Measurements from ENCODE around the gene KRTAP2-2. TPM values are rescaled to one million over a fixed set of nuclear protein-coding genes. Genes with fewer than 3 reads are reported as not detected.
"Not testable (repeated sequence)": the region's sequence is repeated elsewhere in the genome, so short reads cannot be mapped to it uniquely, and the experiment has no call there.

Gene KRTAP2-2
- not detected for total RNA-seq

DNA sequence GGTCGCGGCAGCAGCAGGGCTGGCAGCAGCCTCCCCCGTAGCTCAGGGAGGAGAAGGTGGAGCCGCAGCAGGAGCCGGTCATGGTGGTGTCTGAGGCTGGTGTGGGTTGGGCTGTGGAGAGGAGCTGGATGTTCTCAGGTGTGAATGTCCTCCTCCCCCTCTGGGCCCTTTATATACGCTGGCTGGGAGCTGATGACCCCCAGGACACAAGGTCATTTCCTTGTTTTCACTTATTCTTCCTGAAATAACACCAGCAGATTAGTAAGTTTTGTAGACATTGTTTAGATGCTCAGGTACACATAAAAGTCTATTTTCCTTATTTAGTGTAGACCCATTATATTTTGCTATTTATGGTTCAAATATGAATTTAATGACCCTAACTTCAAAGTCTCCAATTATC is at the start of gene KRTAP2-2:
KRTAP2-2 (minus strand) TSS at position 101 of the 400 bp plus-strand sequence; CDS start at position 82, 19 bp downstream.
- POLR2A ChIA-PET, CTCF ChIA-PET: not testable (repeated sequence)

DNA sequence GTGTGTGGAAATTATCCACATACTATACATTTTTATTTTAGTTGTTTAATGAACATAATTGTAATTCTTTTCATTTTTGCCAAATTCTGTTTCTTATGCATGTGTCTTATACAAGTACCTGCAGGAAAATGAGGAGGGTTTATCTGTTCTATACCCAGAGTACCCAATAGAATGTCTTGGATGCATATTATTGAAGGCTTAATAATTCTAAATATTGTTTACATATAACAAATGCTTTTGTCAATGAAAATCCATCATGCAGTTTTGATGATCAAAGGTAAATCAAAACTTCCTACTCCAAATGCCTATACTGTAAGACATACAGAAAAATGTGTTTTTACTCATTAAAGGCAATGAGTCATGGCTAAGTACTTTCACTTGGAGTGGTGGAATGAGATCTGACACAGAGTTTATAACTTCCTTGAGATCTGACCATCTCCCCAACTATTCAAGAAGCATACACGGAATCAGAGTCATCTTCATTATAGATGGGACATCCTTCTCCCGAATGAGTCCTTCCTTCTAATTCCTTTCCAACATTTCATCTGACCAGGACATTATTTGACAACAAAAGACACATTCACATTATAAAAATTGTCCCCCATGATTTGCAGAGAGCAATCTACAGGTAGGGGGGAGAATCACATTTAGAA is 49.5 kb upstream of the KRTAP2-2 start:
- CTCF ChIA-PET = not testable (repeated sequence)

GRCh38 chr17:41103896-41104295 is 48.9 kb upstream of the KRTAP2-2 start:
- ChIA-PET CTCF (no interaction called here), POLR2A (no interaction called here)

More for the DNA sequence above, 49.5 kb upstream of the KRTAP2-2 start:
- POLR2A ChIA-PET = not testable (repeated sequence)

- POLR2A ChIA-PET = no interaction called here
- CTCF ChIA-PET = no interaction called here
These were observed 46.7 kb upstream of the KRTAP2-2 start, which contains the start of gene KRTAP4-16 for GRCh38 chr17:41101586-41102259. KRTAP4-16 (minus strand) TSS chr17:41102209; CDS start chr17:41102209, 0 bp downstream.

DNA sequence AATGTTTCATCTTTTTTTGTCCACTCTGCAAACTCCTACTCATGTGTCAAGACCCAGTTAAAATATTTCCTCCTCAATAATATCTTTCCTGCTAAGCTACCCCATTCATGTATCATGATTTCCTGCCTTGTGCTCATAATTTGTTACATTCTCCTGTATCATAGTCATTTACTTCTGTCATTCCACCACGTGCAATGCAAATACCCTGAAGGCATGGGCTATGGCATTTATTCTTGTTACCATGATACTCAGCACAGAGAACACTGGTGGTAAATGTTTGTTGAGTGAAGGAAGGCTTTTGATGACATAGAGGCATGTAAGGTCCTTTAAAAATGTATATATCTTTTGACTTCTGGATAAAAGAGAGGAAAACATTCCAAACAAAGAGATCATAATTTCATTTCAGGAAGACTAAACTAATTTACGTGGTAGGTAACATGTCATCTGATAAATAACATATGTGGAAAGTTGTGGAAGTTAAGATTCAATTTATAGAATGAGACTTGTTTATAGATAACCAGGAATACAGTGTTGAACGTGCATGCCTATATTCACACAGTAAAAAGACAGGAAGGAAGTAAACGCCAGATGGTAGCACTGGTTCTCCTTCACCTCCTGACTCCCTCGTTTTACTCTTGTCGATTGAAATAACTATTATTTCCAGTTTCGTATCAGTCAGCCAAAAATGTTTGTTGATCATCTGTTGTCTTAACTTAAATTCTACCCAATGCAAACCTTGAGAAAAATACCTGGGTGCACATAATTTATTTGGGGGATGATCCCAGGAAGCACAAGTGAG is 44.9 kb upstream of the KRTAP2-2 start:
- CTCF ChIA-PET, POLR2A ChIA-PET: not testable (repeated sequence)

GRCh38 chr17:41098481-41098880 is 43.5 kb upstream of the KRTAP2-2 start:
- CTCF ChIA-PET = no interaction called here
- POLR2A ChIA-PET = no interaction called here

DNA sequence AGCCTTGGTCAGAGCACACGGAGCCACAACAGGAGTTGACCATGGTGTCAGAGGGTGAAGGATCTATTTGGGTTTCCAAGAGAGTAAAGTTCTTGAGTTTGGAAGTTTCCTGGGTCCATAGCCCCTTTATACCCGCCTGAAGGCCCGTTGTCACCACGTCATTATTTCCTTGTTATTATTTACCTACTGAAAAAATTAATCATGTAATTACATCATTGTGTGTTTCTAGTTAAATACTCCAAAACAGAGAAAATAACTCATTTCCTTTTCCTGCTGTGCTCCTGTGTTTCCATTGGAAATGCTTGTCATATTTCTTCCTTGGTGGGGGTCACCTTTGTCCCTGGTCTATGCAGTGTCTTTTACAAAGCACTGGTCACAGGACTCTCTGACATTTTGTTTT is 43.0 kb upstream of the KRTAP2-2 start, which contains the start of gene KRTAP4-8:
KRTAP4-8 (minus strand) TSS at position 101 of the 400 bp plus-strand sequence; CDS start at position 43, 58 bp downstream.
- ChIA-PET CTCF (no interaction called here), POLR2A (no interaction called here)

- POLR2A ChIA-PET = no interaction called here
- CTCF ChIA-PET = no interaction called here
These were observed 41.0 kb upstream of the KRTAP2-2 start for GRCh38 chr17:41096055-41096454.

- CTCF ChIA-PET, POLR2A ChIA-PET: not testable (repeated sequence)
These were observed 33.8 kb upstream of the KRTAP2-2 start for GRCh38 chr17:41088760-41089352.

- CTCF ChIA-PET, POLR2A ChIA-PET: not testable (repeated sequence)
These were observed 29.2 kb upstream of the KRTAP2-2 start, which contains the start of gene KRTAP4-7 for GRCh38 chr17:41084100-41084856. KRTAP4-7 (plus strand) TSS chr17:41084150; CDS start chr17:41084207, 57 bp downstream.

DNA sequence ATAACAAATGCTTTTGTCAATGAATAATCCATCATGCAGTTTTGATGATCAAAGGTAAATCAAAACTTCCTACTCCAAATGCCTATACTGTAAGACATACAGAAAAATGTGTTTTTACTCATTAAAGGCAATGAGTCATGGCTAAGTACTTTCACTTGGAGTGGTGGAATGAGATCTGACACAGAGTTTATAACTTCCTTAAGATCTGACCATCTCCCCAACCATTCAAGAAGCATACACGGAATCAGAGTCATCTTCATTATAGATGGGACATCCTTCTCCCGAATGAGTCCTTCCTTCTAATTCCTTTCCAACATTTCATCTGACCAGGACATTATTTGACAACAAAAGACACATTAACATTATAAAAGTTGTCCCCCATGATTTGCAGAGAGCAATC is 28.4 kb upstream of the KRTAP2-2 start:
- POLR2A ChIA-PET = not testable (repeated sequence)

GRCh38 chr17:41082626-41083025 is 27.6 kb upstream of the KRTAP2-2 start:
- ChIA-PET POLR2A (no interaction called here), CTCF (no interaction called here)

More for the DNA sequence above, 28.4 kb upstream of the KRTAP2-2 start:
- CTCF ChIA-PET = not testable (repeated sequence)

- ChIA-PET CTCF (no interaction called here), POLR2A (no interaction called here)
These were observed 21.8 kb upstream of the KRTAP2-2 start for GRCh38 chr17:41076788-41077187.

DNA sequence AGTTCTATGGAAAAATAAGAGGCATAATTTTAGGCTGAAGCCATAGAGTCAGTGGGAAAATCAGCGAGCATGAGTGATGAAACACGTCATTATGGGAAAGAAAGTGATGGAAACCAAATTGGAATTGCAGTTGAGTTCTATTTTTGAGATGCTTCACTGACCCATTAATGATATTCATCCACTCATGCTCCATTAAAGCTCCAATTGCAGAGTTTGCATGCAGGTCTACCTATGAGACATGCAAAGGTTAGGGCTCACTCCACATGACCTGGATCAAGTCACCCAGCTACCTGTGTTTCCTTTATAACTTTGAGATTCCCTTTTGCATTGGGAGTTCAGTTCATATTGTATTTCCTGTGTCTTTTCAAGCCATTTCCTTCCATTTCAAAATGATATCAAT is 18.6 kb upstream of the KRTAP2-2 start:
- POLR2A ChIA-PET = no interaction called here
- CTCF ChIA-PET = no interaction called here

DNA sequence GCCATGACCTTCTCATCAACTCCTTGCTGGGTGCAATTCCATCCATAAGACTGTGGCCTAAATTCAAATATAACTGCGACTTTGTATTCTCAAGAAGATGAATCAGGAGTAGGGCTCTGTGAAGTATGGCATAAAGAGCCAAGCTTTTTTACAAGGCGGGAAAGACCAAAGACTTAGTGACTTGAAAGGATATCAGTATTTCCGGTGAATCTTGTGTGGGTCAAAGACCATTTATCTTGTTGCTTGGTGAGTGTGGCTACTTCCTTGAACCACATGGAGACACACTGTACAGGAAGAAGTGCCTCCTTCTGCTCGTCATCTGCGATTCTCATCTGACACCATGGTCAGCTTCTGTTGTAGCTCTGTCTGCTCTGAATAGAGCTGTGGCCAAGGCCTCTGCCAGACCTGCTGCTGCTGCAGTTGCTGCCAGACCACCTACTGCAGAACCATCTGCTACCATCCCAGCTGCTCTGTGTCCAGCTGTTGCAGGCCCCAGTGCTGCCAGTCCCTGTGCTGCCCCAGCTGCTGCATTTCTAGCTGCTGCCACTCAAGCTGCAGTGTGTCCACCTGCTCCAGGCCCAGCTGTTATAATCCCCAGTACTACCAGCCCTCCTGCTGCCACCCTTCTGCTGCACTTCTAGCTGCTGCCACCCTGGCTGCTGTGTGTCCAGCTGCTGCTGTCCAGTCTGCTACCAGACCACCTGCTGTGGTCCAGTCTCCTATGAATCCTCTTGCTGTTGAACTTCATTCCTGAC is 16.8 kb upstream of the KRTAP2-2 start:
- ChIA-PET POLR2A (no interaction called here), CTCF (no interaction called here)

GRCh38 chr17:41069031-41069430 is 14.0 kb upstream of the KRTAP2-2 start:
- ChIA-PET POLR2A (no interaction called here), CTCF (no interaction called here)

DNA sequence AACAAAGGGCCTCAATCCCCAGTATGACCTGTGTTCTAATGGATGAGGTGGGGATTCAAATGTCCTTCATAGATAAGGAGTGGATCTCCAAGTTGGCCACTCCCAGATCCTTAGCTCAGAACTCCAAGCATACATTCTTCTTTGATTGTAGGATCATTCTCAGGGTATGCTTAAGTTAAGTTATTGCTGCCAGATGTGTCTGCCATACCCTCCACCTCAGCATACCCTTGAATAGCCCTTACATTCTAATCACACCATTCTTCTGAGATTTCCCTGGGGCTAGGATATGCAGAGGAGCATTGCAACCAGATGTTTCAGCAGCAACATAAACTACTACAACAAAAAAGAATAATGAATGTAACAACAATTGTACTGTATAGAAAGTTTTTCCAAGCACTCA is 12.3 kb upstream of the KRTAP2-2 start:
- POLR2A ChIA-PET = no interaction called here
- CTCF ChIA-PET = no interaction called here

DNA sequence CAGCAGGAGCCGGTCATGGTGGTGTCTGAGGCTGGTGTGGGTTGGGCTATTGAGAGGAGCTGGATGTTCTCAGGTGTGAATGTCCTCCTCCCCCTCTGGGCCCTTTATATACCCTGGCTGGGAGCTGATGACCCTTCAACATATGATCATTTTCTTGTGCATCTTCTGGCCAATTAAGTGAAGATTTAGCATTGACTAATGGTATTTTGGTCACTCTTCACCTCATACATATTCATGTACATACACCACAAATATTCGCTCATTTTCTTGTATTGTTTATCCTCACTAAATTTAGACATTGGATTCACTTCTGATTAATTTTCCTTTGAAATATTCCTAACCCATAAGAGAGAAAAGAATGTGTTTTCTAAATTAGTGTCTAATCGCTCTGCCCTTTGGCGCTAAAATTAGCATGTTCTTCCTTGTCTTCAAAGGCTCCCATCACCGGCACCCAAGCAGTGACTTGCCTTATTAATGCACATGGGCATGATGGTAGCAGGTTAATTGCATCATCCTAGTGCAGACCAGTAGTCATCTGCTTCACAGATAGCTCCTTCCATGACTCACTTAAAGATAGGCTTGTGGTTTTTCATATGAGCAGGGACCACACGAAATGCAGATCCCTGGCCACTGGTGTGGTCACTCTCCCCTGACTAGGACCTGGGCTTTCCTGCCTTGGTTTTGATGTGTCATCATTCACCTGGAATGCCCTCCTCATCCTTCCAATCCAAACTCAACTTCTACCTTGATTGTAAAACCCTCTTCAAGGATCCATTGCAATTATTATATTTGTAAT is 11.0 kb upstream of the KRTAP2-2 start, which contains the start of gene KRTAP2-4:
KRTAP2-4 (minus strand) TSS at position 51 of the 796 bp plus-strand sequence; CDS start at position 17, 34 bp downstream.
- ChIA-PET CTCF (no interaction called here), POLR2A (no interaction called here)
